Endodermal cell (in vitro differentiated cells): ENCODE measurements around the gene ATG16L2. TPM values are rescaled to one million over a fixed set of nuclear protein-coding genes. Genes with fewer than 3 reads are reported as not detected.

ENCODE experiments used
- DNase-seq: peaks from one replicate; pipeline ENCODE4 v3.0.0-alpha.2; 2017
- H3K27ac ChIP-seq: 2 replicates; pipeline ENCODE4 v1.5.1; 2013; ENCODE audit warnings: mild to moderate bottlenecking, low read depth, low read length, moderate library complexity
- H3K27me3 ChIP-seq: 2 replicates; pipeline ENCODE4 v1.6.1; 2013; ENCODE audit warnings: mild to moderate bottlenecking, low read length, moderate library complexity; ENCODE audit not compliant: insufficient read depth, control insufficient read depth, poor library complexity, severe bottlenecking
- H3K36me3 ChIP-seq: 2 replicates; pipeline ENCODE4 v1.7.0; 2013; ENCODE audit warnings: mild to moderate bottlenecking, low read length, moderate library complexity; ENCODE audit not compliant: control insufficient read depth, insufficient read depth
- H3K4me1 ChIP-seq: one replicate; pipeline ENCODE4 v1.7.0; 2013; ENCODE audit warnings: low read length; ENCODE audit not compliant: control insufficient read depth, insufficient read depth
- H3K4me3 ChIP-seq: 2 replicates; pipeline ENCODE4 v1.5.1; 2013; ENCODE audit warnings: mild to moderate bottlenecking, low read length, moderate library complexity
- H3K9ac ChIP-seq: 2 replicates; pipeline ENCODE4 v1.6.1; 2013; ENCODE audit warnings: mild to moderate bottlenecking, low read length, moderate library complexity; ENCODE audit not compliant: poor library complexity, severe bottlenecking; ENCODE audit errors: extremely low read depth
- H3K9me3 ChIP-seq: 2 replicates; pipeline ENCODE4 v1.6.1; 2013; ENCODE audit warnings: mild to moderate bottlenecking, low read length, moderate library complexity; ENCODE audit not compliant: control insufficient read depth
- H3K27ac Mint-ChIP-seq: 2 replicates; pipeline ENCODE4 v1.8.0; 2020; ENCODE audit warnings: mixed read lengths
- H3K27me3 Mint-ChIP-seq: 2 replicates; pipeline ENCODE4 v1.8.0; 2021; ENCODE audit warnings: mild to moderate bottlenecking, mixed read lengths; ENCODE audit not compliant: insufficient read depth
- H3K36me3 Mint-ChIP-seq: 2 replicates; pipeline ENCODE4 v1.8.0; 2020; ENCODE audit warnings: low read depth, mixed read lengths
- H3K4me1 Mint-ChIP-seq: 2 replicates; pipeline ENCODE4 v1.8.0; 2020; ENCODE audit warnings: mixed read lengths
- H3K4me3 Mint-ChIP-seq: 2 replicates; pipeline ENCODE4 v1.8.0; 2020; ENCODE audit warnings: mild to moderate bottlenecking, moderate library complexity, mixed read lengths
- H3K9me3 Mint-ChIP-seq: 2 replicates; pipeline ENCODE4 v1.8.0; 2020; ENCODE audit warnings: mild to moderate bottlenecking, mixed read lengths
- CTCF ChIP-seq: fragments of 200-600 bp; sonication (generic); conservative IDR thresholded peaks from 2 replicates; pipeline ENCODE4 v1.5.0; 2021; ENCODE audit warnings: antibody characterized with exemption, mild to moderate bottlenecking
- WGBS, 2 experiments: methylation state at CpG; one replicate each; pipeline versions ENCODE4 v1.1.5 to v1.1.7; 2013; ENCODE audit warnings: missing lambda C conversion rate in 2 of 2, mixed read lengths in 1 of 2; ENCODE audit not compliant: insufficient coverage in 1 of 2, insufficient read length in 1 of 2; 5-methylcytosine and 5-hydroxymethylcytosine counted together
- total RNA-seq, 2 donors: library from RNA; stranded (reverse); fragmentation: NEBNext Ultra II Directional in 1 of 2; extraction: Animal tissue kit (Norgen Biotek cat#: 25700) in 1 of 2; gene quantifications; 2 replicates in 1 of 2; 3 replicates in 1 of 2; pipeline ENCODE4 v1.2.1, GENCODE V29; 2021

The ATG16L2 gene
- total RNA-seq, 2 donors from 2014 or later, result 32.2 to 34.2 TPM

- H3K4me1 Mint-ChIP-seq, result peaks cover 4% of the 10 kb centered on the region
- no peaks in the 10 kb centered on the region for H3K36me3 Mint-ChIP-seq
- H3K36me3 ChIP-seq, result no peaks in the 10 kb centered on the region
- H3K27ac Mint-ChIP-seq, result no peak overlapping the region
- peak; percentile 43 for DNase-seq
- H3K27me3 ChIP-seq, result no peaks in the 10 kb centered on the region
- H3K9ac ChIP-seq, result no peak overlapping the region
- H3K9me3 ChIP-seq, result no peaks in the 10 kb centered on the region
- no peak for TF ChIP-seq CTCF
- 81 to 91% methylated on average over 7 to 11 of the region's 11 CpGs for WGBS, 2 experiments
- H3K9me3 Mint-ChIP-seq, result no peaks in the 10 kb centered on the region
- H3K27me3 Mint-ChIP-seq, result peaks cover 10% of the 10 kb centered on the region
- no peak overlapping the region for H3K4me3 Mint-ChIP-seq
- no peak overlapping the region for H3K27ac ChIP-seq
- no peak overlapping the region for H3K4me3 ChIP-seq
- H3K4me1 ChIP-seq, result no peaks in the 10 kb centered on the region
Measured at GRCh38 chr11:72828081-72828567, 13.9 kb downstream of the ATG16L2 start.

- 93 to 98% methylated on average over 6 to 7 of the region's 7 CpGs for WGBS, 2 experiments
- H3K27ac Mint-ChIP-seq, result no peak overlapping the region
Measured at GRCh38 chr11:72828692-72829101, 14.5 kb downstream of the ATG16L2 start.

GRCh38 chr11:72829178-72829577, 15.0 kb downstream of the ATG16L2 start:
- no peaks in the 10 kb centered on the region for H3K27me3 ChIP-seq
- no peaks in the 10 kb centered on the region for H3K4me1 ChIP-seq
- no peak for TF ChIP-seq CTCF
- 93 to 100% methylated on average over 4 to 12 of the region's 13 CpGs for WGBS, 2 experiments
- no peak overlapping the region for H3K27ac ChIP-seq
- DNase-seq, result peak; percentile 43
- no peak overlapping the region for H3K4me3 Mint-ChIP-seq
- peaks cover 3% of the 10 kb centered on the region for H3K27me3 Mint-ChIP-seq
- H3K4me3 ChIP-seq, result no peak overlapping the region
- H3K9me3 Mint-ChIP-seq, result no peaks in the 10 kb centered on the region
- H3K9me3 ChIP-seq, result no peaks in the 10 kb centered on the region
- peaks cover 4% of the 10 kb centered on the region for H3K4me1 Mint-ChIP-seq
- no peak overlapping the region for H3K9ac ChIP-seq
- H3K36me3 ChIP-seq, result no peaks in the 10 kb centered on the region
- no peak overlapping the region for H3K27ac Mint-ChIP-seq
- no peaks in the 10 kb centered on the region for H3K36me3 Mint-ChIP-seq

More at GRCh38 chr11:72828692-72829101, 14.5 kb downstream of the ATG16L2 start:
- H3K27me3 ChIP-seq, result no peaks in the 10 kb centered on the region
- Mint-ChIP-seq H3K27me3 (peaks cover 5% of the 10 kb centered on the region), H3K9me3 (no peaks in the 10 kb centered on the region), H3K4me1 (peaks cover 4% of the 10 kb centered on the region), H3K4me3 (no peak overlapping the region), H3K36me3 (no peaks in the 10 kb centered on the region)
- no peaks in the 10 kb centered on the region for H3K9me3 ChIP-seq
- no peaks in the 10 kb centered on the region for H3K4me1 ChIP-seq
- no peak overlapping the region for H3K4me3 ChIP-seq
- H3K36me3 ChIP-seq, result no peaks in the 10 kb centered on the region
- DNase-seq, result no peak
- TF ChIP-seq CTCF, result no peak
- no peak overlapping the region for H3K27ac ChIP-seq
- H3K9ac ChIP-seq, result no peak overlapping the region
